ENCODE data around the gene LARP1.
A peak's percentile ranks its signal among the peaks of the same experiment; 100 is the strongest.
"Not testable (repeated sequence)": the region's sequence is repeated elsewhere in the genome, so short reads cannot be mapped to it uniquely, and the experiment has no call there.

LARP1 gene

GRCh38 chr5:154831451-154831850 lies 76.3 kb downstream of the LARP1 start:
- no peak for DNase-seq

GRCh38 chr5:154832804-154833203 lies 77.6 kb downstream of the LARP1 start:
- peak; percentile 8 for DNase-seq

- no peak for DNase-seq
Measured at GRCh38 chr5:154834053-154834452, 78.9 kb downstream of the LARP1 start.

- DNase-seq, result not testable (repeated sequence)
Measured at GRCh38 chr5:154835701-154836052, 80.5 kb downstream of the LARP1 start.

GRCh38 chr5:154836225-154836624 lies 81.0 kb downstream of the LARP1 start:
- DNase-seq, result no peak

GRCh38 chr5:154837009-154837901 lies 82.1 kb downstream of the LARP1 start:
- no peak for DNase-seq

- peak; percentile 94 for DNase-seq
Measured at GRCh38 chr5:154840435-154841272, 85.5 kb downstream of the LARP1 start.

GRCh38 chr5:154841273-154841661 lies 86.1 kb downstream of the LARP1 start:
- DNase-seq, result no peak

GRCh38 chr5:154842689-154843530 lies 87.7 kb downstream of the LARP1 start:
- DNase-seq, result no peak

- DNase-seq, result no peak
Measured at GRCh38 chr5:154844809-154845208, 89.6 kb downstream of the LARP1 start.

- DNase-seq, result no peak
Measured at GRCh38 chr5:154849264-154849785, 94.1 kb downstream of the LARP1 start.

GRCh38 chr5:154849791-154850201 lies 94.6 kb downstream of the LARP1 start:
- peak; percentile 66 for DNase-seq

- DNase-seq, result peak; percentile 52
Measured at GRCh38 chr5:154850255-154851062, 95.3 kb downstream of the LARP1 start, which contains the start of gene FAXDC2. Gene FAXDC2 (minus strand): TSS chr5:154850603. CDS start chr5:154838178, 12,425 bp downstream.

- no peak for DNase-seq
Measured at GRCh38 chr5:154851351-154851750, 96.2 kb downstream of the LARP1 start.

GRCh38 chr5:154857530-154858296 lies 102.5 kb downstream of the LARP1 start:
- peak; percentile 98 for DNase-seq

- peak; percentile 98 for DNase-seq
Measured at GRCh38 chr5:154858297-154858971, 103.3 kb downstream of the LARP1 start, which contains the start of gene CNOT8. Gene CNOT8 (plus strand): TSS chr5:154858627. CDS start chr5:154863279, 4,652 bp downstream.

GRCh38 chr5:154858972-154859871 lies 104.0 kb downstream of the LARP1 start:
- DNase-seq, result peak; percentile 79

- DNase-seq, result peak; percentile 32
Measured at GRCh38 chr5:154860123-154860522, 104.9 kb downstream of the LARP1 start.

- DNase-seq, result peak; percentile 45
Measured at GRCh38 chr5:154860765-154861164, 105.6 kb downstream of the LARP1 start.
